Measurements from ENCODE around the gene RASD1. TPM values are rescaled to one million over a fixed set of nuclear protein-coding genes. Genes with fewer than 3 reads are reported as not detected.
A peak's percentile ranks its signal among the peaks of the same experiment; 100 is the strongest.

RASD1 gene
- total RNA-seq, 1 donor from 2014 or later = 1.0 TPM

GRCh38 chr17:17494499-17494869, 1.7 kb downstream of the RASD1 start:
- DNase-seq (no peak), ATAC-seq (ENCODE audit: low read depth) (no peak)
- H3K27me3 Mint-ChIP-seq = peaks cover 8% of the 10 kb centered on the region
- peak overlapping the region; percentile 58 for H3K4me3 Mint-ChIP-seq
- ChIA-PET CTCF (interaction anchor here (3.9 kb wide), 1 partner anchor 147 kb away, joined by 65 read pairs; no protein-coding TSS in a partner anchor), POLR2A (no interaction called here)
- H3K9me3 Mint-ChIP-seq = no peaks in the 10 kb centered on the region
- intact Hi-C loops (cut with micrococcal nuclease) = loop anchor here (10.0 kb wide), 1 partner anchor 70 kb away; no protein-coding TSS in a partner anchor
- TF ChIP-seq, protein P1, sequence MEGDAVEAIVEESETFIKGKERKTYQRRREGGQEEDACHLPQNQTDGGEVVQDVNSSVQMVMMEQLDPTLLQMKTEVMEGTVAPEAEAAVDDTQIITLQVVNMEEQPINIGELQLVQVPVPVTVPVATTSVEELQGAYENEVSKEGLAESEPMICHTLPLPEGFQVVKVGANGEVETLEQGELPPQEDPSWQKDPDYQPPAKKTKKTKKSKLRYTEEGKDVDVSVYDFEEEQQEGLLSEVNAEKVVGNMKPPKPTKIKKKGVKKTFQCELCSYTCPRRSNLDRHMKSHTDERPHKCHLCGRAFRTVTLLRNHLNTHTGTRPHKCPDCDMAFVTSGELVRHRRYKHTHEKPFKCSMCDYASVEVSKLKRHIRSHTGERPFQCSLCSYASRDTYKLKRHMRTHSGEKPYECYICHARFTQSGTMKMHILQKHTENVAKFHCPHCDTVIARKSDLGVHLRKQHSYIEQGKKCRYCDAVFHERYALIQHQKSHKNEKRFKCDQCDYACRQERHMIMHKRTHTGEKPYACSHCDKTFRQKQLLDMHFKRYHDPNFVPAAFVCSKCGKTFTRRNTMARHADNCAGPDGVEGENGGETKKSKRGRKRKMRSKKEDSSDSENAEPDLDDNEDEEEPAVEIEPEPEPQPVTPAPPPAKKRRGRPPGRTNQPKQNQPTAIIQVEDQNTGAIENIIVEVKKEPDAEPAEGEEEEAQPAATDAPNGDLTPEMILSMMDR (IDR thresholded peaks at IDR 0.05) = no peak
- peaks cover 17% of the 10 kb centered on the region for H3K4me1 Mint-ChIP-seq
- peaks cover 25% of the 10 kb centered on the region for H3K36me3 Mint-ChIP-seq (ENCODE audit: low read depth)
- H3K27ac Mint-ChIP-seq = no peak overlapping the region

DNA sequence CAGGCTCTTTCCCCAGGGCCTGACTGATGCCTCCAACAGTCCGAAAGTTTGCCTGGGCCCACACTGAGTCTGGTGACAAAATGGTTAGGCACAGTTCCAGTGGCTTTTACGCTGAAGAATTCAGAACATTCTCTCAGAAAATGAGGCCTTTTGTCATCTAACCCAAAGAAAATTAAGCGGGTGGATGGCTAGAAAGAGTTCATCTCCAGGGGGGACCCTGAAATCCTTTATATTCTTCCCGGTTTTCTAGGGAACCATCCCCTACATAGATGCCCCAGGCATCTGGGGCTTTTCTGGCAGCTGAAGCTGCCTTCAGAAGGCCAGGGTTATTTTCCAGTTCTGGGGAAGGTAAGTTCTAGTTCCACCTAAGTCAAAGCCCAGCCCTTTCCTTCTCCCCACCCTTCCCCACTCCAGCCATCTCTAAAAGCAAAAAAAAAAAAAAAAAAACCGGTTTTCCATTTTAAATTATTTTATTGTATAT, 2.2 kb downstream of the RASD1 start:
- CTCF ChIA-PET = no interaction called here
- intact Hi-C loops (cut with micrococcal nuclease) = loop anchor here (10.0 kb wide), 1 partner anchor 71 kb away; no protein-coding TSS in a partner anchor
- POLR2A ChIA-PET = no interaction called here
- no peaks in the 10 kb centered on the region for H3K9me3 Mint-ChIP-seq
- H3K27me3 Mint-ChIP-seq = peaks cover 8% of the 10 kb centered on the region
- peaks cover 27% of the 10 kb centered on the region for H3K36me3 Mint-ChIP-seq (ENCODE audit: low read depth)
- no peak overlapping the region for H3K27ac Mint-ChIP-seq
- DNase-seq = no peak
- no peak for ATAC-seq (ENCODE audit: low read depth)
- TF ChIP-seq, protein P1 (IDR thresholded peaks at IDR 0.05) = no peak
- H3K4me3 Mint-ChIP-seq = no peak overlapping the region
- H3K4me1 Mint-ChIP-seq = peaks cover 17% of the 10 kb centered on the region

GRCh38 chr17:17493249-17493985, 2.8 kb downstream of the RASD1 start:
- intact Hi-C loops (cut with micrococcal nuclease) = loop anchor here (10.0 kb wide), 1 partner anchor 71 kb away; no protein-coding TSS in a partner anchor
- TF ChIP-seq, protein P1 (IDR thresholded peaks at IDR 0.05) = no peak
- Mint-ChIP-seq H3K36me3 (ENCODE audit: low read depth) (peaks cover 30% of the 10 kb centered on the region), H3K4me3 (peak overlapping the region; percentile 3), H3K4me1 (peaks cover 17% of the 10 kb centered on the region), H3K9me3 (no peaks in the 10 kb centered on the region), H3K27ac (no peak overlapping the region), H3K27me3 (peaks cover 8% of the 10 kb centered on the region)
- DNase-seq = no peak
- POLR2A ChIA-PET = no interaction called here
- no peak for ATAC-seq (ENCODE audit: low read depth)
- CTCF ChIA-PET = no interaction called here

DNA sequence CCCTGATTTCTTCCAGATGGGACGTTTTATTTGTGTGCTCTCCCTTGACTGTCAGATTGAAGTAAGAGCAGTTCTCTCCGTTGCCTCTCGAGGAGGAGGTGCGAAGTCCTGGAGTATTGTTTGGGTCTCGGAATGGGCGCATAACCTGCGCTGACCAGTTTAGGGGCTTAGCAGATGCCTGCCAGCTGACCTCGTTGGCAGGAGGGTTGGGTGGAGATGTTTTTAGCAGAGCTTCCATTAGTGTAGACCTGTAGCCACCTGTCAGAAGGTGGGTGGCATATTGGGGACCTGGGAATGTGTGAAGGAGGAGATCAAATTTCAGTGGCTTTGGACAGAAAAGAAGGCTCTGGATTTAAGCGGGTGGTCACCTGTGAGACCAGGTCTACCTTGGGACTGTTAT, 3.6 kb downstream of the RASD1 start:
- TF ChIP-seq, protein P1 (IDR thresholded peaks at IDR 0.05) = no peak
- no peak overlapping the region for H3K4me3 Mint-ChIP-seq
- intact Hi-C loops (cut with micrococcal nuclease) = loop anchor here (10.0 kb wide), 1 partner anchor 72 kb away; no protein-coding TSS in a partner anchor
- H3K27ac Mint-ChIP-seq = no peak overlapping the region
- POLR2A ChIA-PET = no interaction called here
- H3K9me3 Mint-ChIP-seq = no peaks in the 10 kb centered on the region
- peaks cover 17% of the 10 kb centered on the region for H3K4me1 Mint-ChIP-seq
- DNase-seq = no peak
- H3K27me3 Mint-ChIP-seq = peaks cover 8% of the 10 kb centered on the region
- CTCF ChIA-PET = no interaction called here
- no peak for ATAC-seq (ENCODE audit: low read depth)
- peaks cover 39% of the 10 kb centered on the region for H3K36me3 Mint-ChIP-seq (ENCODE audit: low read depth)

DNA sequence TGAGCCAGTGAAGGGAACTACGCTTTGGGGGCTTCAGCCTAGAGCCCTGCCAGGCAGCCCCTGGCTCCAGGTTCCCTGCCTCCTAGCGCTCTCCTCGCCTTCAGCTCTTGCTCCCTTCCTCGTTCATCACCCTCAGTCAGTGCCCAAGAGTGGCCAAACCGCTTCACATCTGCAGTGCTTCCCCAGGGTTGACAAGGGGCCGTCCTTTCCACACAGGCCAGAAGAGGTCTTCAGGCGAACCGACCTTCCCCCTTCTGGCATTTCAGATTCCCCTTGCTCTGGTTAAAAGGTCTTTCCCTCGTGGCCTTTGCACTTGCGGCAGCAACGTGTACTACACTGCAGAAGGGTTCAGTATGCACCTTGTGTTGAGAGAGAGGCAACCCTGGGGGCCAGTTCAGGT, 4.1 kb downstream of the RASD1 start:
- H3K27ac Mint-ChIP-seq = no peak overlapping the region

More for the DNA sequence above, 4.1 kb downstream of the RASD1 start:
- intact Hi-C loops (cut with micrococcal nuclease) = loop anchor here (10.0 kb wide), 1 partner anchor 73 kb away; no protein-coding TSS in a partner anchor
- peaks cover 16% of the 10 kb centered on the region for H3K4me1 Mint-ChIP-seq
- DNase-seq (no peak), ATAC-seq (ENCODE audit: low read depth) (no peak)
- TF ChIP-seq, protein P1 (IDR thresholded peaks at IDR 0.05) = no peak
- no peak overlapping the region for H3K4me3 Mint-ChIP-seq
- H3K36me3 Mint-ChIP-seq (ENCODE audit: low read depth) = peaks cover 43% of the 10 kb centered on the region
- CTCF ChIA-PET = no interaction called here
- H3K9me3 Mint-ChIP-seq = no peaks in the 10 kb centered on the region
- POLR2A ChIA-PET = no interaction called here
- peaks cover 8% of the 10 kb centered on the region for H3K27me3 Mint-ChIP-seq

Data from activated B cell treated with CpG ODN at 0.5 μM for 24 hours (primary cell).